Neural cell (in vitro differentiated cells): ENCODE measurements around the gene STK32B. TPM values are rescaled to one million over a fixed set of nuclear protein-coding genes. Genes with fewer than 3 reads are reported as not detected.

Source experiments
- H2AFZ ChIP-seq: fragments of 200-600, 300-800 bp; sonication (generic), shearing (Covaris generic); 2 replicates; pipeline ENCODE4 v1.6.0; 2014; ENCODE audit warnings: low read depth, mild to moderate bottlenecking, antibody characterized with exemption, low read length, moderate library complexity
- H3F3A ChIP-seq: fragments of 200-600 bp; shearing (Covaris generic); 2 replicates; pipeline ENCODE4 v1.6.1; 2016; ENCODE audit warnings: mild to moderate bottlenecking, moderate library complexity, mixed read lengths, antibody characterized with exemption, low read length; ENCODE audit not compliant: insufficient read depth, poor library complexity, severe bottlenecking
- H3K27ac ChIP-seq: fragments of 200-600, 300-800 bp; sonication (generic), shearing (Covaris generic); 2 replicates; pipeline ENCODE4 v1.5.1; 2014; ENCODE audit warnings: mild to moderate bottlenecking, low read length, moderate library complexity
- H3K27me3 ChIP-seq: fragments of 300-800, 200-600 bp; sonication (generic), shearing (Covaris generic); 2 replicates; pipeline ENCODE4 v1.6.0; 2014; ENCODE audit warnings: mild to moderate bottlenecking, low read depth, low read length, moderate library complexity; ENCODE audit not compliant: insufficient read depth
- H3K36me3 ChIP-seq: fragments of 300-800, 200-600 bp; sonication (generic), shearing (Covaris generic); 2 replicates; pipeline ENCODE4 v1.5.1; 2014; ENCODE audit warnings: mild to moderate bottlenecking, antibody characterized with exemption, low read length, moderate library complexity; ENCODE audit not compliant: insufficient read depth
- H3K4me2 ChIP-seq: fragments of 300-800, 200-600 bp; sonication (generic), shearing (Covaris generic); 2 replicates; pipeline ENCODE4 v1.6.0; 2014; ENCODE audit warnings: mild to moderate bottlenecking, low read length
- H3K4me3 ChIP-seq: fragments of 300-800, 200-600 bp; sonication (generic), shearing (Covaris generic); 2 replicates; pipeline ENCODE4 v1.5.1; 2014; ENCODE audit warnings: mild to moderate bottlenecking, low read length, moderate library complexity
- H3K79me2 ChIP-seq: fragments of 200-600 bp; shearing (Covaris generic); replicated peaks from 2 replicates; pipeline ENCODE4 v1.6.0; 2014; ENCODE audit warnings: mild to moderate bottlenecking, low read length, moderate library complexity; ENCODE audit not compliant: insufficient read depth
- H3K9ac ChIP-seq: fragments of 300-800, 200-600 bp; sonication (generic), shearing (Covaris generic); 2 replicates; pipeline ENCODE4 v1.6.1; 2016; ENCODE audit warnings: mild to moderate bottlenecking, low read length, mixed read lengths
- H3K9me2 ChIP-seq: fragments of 200-600 bp; shearing (Covaris generic); 2 replicates; pipeline ENCODE4 v1.6.1; 2016; ENCODE audit warnings: mild to moderate bottlenecking, low read length, mixed read lengths; ENCODE audit not compliant: insufficient read depth
- H3K9me3 ChIP-seq: fragments of 200-600, 300-800 bp; sonication (generic), shearing (Covaris generic); 2 replicates; pipeline ENCODE4 v1.6.1; 2016; ENCODE audit warnings: mild to moderate bottlenecking, mixed run types, low read length, moderate library complexity, mixed read lengths
- H4K20me1 ChIP-seq: fragments of 200-600 bp; shearing (Covaris generic); 2 replicates; pipeline ENCODE4 v1.6.1; 2016; ENCODE audit warnings: mild to moderate bottlenecking, mixed run types; ENCODE audit not compliant: insufficient read depth
- EP300 ChIP-seq: fragments of 450-650 bp; conservative IDR thresholded peaks from 2 replicates; pipeline ENCODE4 v1.6.1; 2014; ENCODE audit warnings: antibody characterized with exemption, mild to moderate bottlenecking, moderate library complexity; ENCODE audit not compliant: poor library complexity, severe bottlenecking
- EZH2 ChIP-seq: fragments of 200-600, 300-800 bp; shearing (Covaris generic), sonication (generic); IDR thresholded peaks from 2 replicates; pipeline ENCODE4 v1.6.1; 2014; ENCODE audit warnings: antibody characterized with exemption, low read length, borderline replicate concordance, mild to moderate bottlenecking; ENCODE audit not compliant: insufficient read depth, poor library complexity, severe bottlenecking
- MXI1 ChIP-seq: fragments of 450-650 bp; conservative IDR thresholded peaks from 2 replicates; pipeline ENCODE4 v1.6.1; 2014; ENCODE audit warnings: antibody characterized with exemption, mild to moderate bottlenecking; ENCODE audit not compliant: poor library complexity, severe bottlenecking
- POLR2AphosphoS5 ChIP-seq: IDR thresholded peaks from 2 replicates; pipeline ENCODE4 v1.6.1; 2012
- RAD21 ChIP-seq: fragments of 450-650 bp; conservative IDR thresholded peaks from 2 replicates; pipeline ENCODE4 v1.6.1; 2014; ENCODE audit warnings: antibody characterized with exemption, mild to moderate bottlenecking, moderate library complexity
- SMC3 ChIP-seq: fragments of 450-650 bp; conservative IDR thresholded peaks from 2 replicates; pipeline ENCODE4 v1.6.1; 2014; ENCODE audit warnings: antibody characterized with exemption, mild to moderate bottlenecking, moderate library complexity; ENCODE audit not compliant: poor library complexity
- TAF1 ChIP-seq: IDR thresholded peaks from 2 replicates; pipeline ENCODE4 v1.6.1; 2012; ENCODE audit warnings: low read depth
- polyA plus RNA-seq: library from polyadenylated mRNA; depleted of rRNA; stranded (reverse); fragments of >200 nt; gene quantifications from 2 replicates; pipeline ENCODE4 v1.2.3, GENCODE V29; 2014
- TF ChIP-seq, protein P1 (sequence below): IDR thresholded peaks from 2 replicates; pipeline ENCODE4 v1.6.1; 2012; ENCODE audit warnings: borderline replicate concordance
- TF ChIP-seq, protein P2 (sequence below): fragments of 450-650 bp; IDR thresholded peaks from 2 replicates; pipeline ENCODE4 v1.5.1; 2014; ENCODE audit warnings: antibody characterized with exemption, mild to moderate bottlenecking, moderate library complexity; ENCODE audit not compliant: poor library complexity, severe bottlenecking

The STK32B gene
- polyA plus RNA-seq, 1 donor from 2014 or later = 42.8 TPM

- Histone ChIP-seq H3K9ac (no peak overlapping the region), H4K20me1 (no peaks in the 10 kb centered on the region), H3K9me2 (no peaks in the 10 kb centered on the region), H3K4me3 (no peak overlapping the region), H2AFZ (no peak overlapping the region), H3K9me3 (no peaks in the 10 kb centered on the region), H3F3A (no peaks in the 10 kb centered on the region), H3K4me2 (no peak overlapping the region), H3K27ac (no peak overlapping the region), H3K27me3 (no peaks in the 10 kb centered on the region), H3K36me3 (no peaks in the 10 kb centered on the region), H3K79me2 (no peaks in the 10 kb centered on the region)
- TF ChIP-seq RAD21 = no peak
- no peak for TF ChIP-seq MXI1
- TF ChIP-seq EP300 = no peak
- TF ChIP-seq POLR2AphosphoS5 = no peak
- no peak for TF ChIP-seq EZH2
- TF ChIP-seq TAF1 = no peak
- TF ChIP-seq, protein P1, sequence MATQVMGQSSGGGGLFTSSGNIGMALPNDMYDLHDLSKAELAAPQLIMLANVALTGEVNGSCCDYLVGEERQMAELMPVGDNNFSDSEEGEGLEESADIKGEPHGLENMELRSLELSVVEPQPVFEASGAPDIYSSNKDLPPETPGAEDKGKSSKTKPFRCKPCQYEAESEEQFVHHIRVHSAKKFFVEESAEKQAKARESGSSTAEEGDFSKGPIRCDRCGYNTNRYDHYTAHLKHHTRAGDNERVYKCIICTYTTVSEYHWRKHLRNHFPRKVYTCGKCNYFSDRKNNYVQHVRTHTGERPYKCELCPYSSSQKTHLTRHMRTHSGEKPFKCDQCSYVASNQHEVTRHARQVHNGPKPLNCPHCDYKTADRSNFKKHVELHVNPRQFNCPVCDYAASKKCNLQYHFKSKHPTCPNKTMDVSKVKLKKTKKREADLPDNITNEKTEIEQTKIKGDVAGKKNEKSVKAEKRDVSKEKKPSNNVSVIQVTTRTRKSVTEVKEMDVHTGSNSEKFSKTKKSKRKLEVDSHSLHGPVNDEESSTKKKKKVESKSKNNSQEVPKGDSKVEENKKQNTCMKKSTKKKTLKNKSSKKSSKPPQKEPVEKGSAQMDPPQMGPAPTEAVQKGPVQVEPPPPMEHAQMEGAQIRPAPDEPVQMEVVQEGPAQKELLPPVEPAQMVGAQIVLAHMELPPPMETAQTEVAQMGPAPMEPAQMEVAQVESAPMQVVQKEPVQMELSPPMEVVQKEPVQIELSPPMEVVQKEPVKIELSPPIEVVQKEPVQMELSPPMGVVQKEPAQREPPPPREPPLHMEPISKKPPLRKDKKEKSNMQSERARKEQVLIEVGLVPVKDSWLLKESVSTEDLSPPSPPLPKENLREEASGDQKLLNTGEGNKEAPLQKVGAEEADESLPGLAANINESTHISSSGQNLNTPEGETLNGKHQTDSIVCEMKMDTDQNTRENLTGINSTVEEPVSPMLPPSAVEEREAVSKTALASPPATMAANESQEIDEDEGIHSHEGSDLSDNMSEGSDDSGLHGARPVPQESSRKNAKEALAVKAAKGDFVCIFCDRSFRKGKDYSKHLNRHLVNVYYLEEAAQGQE = no peak
- TF ChIP-seq, protein P2, sequence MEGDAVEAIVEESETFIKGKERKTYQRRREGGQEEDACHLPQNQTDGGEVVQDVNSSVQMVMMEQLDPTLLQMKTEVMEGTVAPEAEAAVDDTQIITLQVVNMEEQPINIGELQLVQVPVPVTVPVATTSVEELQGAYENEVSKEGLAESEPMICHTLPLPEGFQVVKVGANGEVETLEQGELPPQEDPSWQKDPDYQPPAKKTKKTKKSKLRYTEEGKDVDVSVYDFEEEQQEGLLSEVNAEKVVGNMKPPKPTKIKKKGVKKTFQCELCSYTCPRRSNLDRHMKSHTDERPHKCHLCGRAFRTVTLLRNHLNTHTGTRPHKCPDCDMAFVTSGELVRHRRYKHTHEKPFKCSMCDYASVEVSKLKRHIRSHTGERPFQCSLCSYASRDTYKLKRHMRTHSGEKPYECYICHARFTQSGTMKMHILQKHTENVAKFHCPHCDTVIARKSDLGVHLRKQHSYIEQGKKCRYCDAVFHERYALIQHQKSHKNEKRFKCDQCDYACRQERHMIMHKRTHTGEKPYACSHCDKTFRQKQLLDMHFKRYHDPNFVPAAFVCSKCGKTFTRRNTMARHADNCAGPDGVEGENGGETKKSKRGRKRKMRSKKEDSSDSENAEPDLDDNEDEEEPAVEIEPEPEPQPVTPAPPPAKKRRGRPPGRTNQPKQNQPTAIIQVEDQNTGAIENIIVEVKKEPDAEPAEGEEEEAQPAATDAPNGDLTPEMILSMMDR = no peak
- no peak for TF ChIP-seq SMC3
These were observed 216.1 kb downstream of the STK32B start for GRCh38 chr4:5267408-5267807.

GRCh38 chr4:5276475-5277075 is 225.3 kb downstream of the STK32B start:
- H3K27ac ChIP-seq = peak overlapping the region; percentile 65

More at GRCh38 chr4:5276475-5277075, 225.3 kb downstream of the STK32B start:
- Histone ChIP-seq H3K4me3 (no peak overlapping the region), H3F3A (peaks cover 4% of the 10 kb centered on the region), H3K9ac (no peak overlapping the region), H4K20me1 (no peaks in the 10 kb centered on the region), H2AFZ (no peak overlapping the region), H3K36me3 (no peaks in the 10 kb centered on the region), H3K4me2 (no peak overlapping the region), H3K79me2 (no peaks in the 10 kb centered on the region), H3K9me3 (no peaks in the 10 kb centered on the region), H3K27me3 (no peaks in the 10 kb centered on the region), H3K9me2 (no peaks in the 10 kb centered on the region)
- TF ChIP-seq EZH2 (no peak), MXI1 (no peak), SMC3 (no peak), POLR2AphosphoS5 (no peak), RAD21 (no peak), EP300 (no peak), TAF1 (no peak)
- TF ChIP-seq, protein P2 = no peak
- TF ChIP-seq, protein P1 = no peak
